GM18907 (cell line): Measurements from ENCODE around the gene GRIA4.
A peak's percentile ranks its signal among the peaks of the same experiment; 100 is the strongest.
"Not testable (repeated sequence)": the region's sequence is repeated elsewhere in the genome, so short reads cannot be mapped to it uniquely, and the experiment has no call there.

Experiments
- ATAC-seq: cut with Tn5 transposase; IDR thresholded peaks from one replicate; pipeline ENCODE4 v1.9.1; 2021; ENCODE audit warnings: mild to moderate bottlenecking, moderate library complexity; ENCODE audit not compliant: unreplicated experiment

GRIA4 gene

DNA sequence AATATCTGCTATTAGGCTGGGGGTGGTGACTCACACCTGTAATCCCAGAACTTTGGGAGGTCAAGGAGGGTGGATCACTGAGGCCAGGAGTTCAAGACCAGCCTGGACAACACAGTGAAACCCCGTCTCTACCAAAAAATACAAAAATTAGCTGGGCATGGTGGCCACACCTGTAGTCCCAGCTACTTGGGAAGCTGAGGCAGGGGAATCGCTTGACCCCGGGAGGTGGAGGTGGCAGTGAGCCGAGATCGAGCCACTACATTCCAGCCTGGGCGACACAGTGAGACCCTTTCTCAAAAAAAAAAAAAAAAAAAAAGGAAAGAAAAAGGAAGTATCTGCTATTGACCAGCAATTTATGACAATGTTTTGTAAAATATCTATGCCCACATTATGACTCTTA, 176.0 kb downstream of the GRIA4 start:
- not testable (repeated sequence) for ATAC-seq

DNA sequence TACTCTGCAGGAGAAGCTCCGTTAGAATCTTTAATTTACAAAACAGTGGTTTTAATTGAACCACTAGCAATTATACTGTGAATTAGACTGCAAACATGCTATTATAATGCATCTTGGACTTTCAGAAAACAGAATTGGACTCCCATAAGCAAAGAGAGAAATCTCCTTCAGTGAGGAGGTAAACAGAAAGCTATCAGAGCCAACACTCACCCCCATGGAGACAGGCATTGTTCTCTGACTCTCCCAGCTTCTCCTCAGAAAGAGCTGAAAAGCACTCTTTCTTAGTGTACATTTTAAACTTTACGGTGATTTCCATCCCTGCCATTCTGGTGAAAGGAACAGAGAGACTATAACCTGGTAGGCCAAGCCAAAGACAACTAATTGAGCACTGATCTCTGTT, 176.9 kb downstream of the GRIA4 start:
- ATAC-seq, result no peak

DNA sequence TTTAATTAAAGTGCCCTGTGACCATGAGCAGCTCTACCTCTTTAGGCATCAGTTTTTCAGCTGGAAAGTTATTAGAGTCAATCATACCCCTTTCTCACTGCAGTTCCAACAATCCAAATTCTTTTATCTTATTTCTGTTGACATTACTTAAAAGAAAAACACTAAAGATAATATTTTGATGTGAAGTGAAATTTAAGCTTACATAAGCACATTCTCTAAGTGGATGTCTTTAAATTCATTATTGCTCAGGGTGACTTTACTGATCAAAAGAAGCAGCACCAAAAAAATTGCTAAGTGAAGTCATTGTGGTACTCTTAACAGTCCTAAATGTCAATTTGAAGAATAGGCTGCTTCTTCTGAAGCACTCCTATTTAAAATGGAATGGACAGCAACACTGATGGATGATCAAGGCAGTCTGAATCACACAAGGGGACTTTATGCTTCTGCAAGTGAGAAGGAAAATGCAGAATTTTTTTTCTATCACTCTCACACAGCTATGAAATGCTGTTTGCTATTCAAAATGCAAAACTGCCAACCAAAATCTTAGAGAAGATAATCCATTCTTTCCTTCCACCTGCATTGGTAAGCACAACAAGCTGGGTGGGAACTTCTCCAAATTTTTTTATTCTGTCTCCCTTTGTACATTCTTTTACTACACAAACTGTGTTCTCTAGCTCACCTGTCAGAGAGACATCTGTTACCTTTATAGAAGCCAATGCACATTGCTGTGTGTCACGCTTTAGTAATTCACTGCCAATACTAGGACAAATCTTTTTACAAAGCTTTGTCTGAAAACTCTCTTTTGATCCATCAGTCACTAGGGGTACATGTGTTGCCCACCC, 179.9 kb downstream of the GRIA4 start:
- no peak for ATAC-seq

DNA sequence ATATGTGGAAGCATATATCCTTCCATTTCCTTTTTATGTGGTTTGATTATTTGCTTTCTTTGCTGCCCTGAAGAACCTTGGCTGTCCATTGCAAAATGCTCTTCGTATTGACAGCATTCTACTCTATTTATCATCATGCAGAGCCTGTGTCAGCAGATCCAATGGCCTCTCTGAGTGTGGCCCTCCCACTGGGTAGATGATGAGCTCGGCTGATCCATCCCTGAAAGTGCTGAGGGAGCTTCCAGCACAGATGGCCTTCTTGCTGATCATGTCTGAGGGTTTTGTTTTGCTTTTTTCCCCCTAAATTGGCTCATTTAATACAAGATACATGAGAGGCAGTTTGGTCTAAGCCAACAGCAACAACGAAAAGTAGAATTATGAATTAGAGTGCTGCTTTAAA, 181.0 kb downstream of the GRIA4 start:
- no peak for ATAC-seq

DNA sequence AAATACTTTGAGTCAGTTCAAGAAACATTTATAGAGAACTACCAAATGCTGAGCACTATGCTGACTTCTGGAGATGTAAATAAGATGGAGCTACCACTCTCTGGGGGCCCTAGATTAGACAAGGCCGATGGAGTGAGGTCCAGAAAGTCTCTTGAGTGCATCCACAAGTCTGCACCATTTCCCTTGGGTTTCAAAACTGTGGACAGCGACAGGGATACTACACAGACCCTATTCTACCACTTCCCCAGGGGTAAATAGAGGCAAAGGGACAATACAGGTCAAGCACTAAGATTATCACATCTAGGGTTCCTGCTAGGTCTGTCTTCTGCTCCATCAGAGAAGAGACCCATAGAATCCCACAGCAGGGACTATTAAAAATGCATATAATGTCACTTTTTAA, 183.2 kb downstream of the GRIA4 start:
- no peak for ATAC-seq

DNA sequence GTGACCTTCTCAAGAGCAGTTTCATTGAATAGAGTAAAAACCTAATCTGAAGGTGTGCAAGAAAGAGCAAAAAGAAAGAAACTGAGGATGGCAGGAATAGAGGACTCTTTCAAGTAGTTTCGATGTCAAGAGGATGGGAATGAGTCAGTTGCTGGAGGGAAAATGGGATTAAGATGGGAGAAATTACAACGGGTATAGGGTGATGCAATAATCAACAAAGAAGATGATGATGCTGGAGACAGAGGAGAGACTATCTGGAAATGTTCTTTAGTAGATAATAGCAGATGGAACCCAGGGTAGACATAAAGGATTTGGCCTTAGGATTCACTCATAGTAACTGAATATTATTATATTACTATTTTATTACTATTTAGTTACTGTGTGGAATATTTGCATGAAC, 189.4 kb downstream of the GRIA4 start:
- no peak for ATAC-seq

DNA sequence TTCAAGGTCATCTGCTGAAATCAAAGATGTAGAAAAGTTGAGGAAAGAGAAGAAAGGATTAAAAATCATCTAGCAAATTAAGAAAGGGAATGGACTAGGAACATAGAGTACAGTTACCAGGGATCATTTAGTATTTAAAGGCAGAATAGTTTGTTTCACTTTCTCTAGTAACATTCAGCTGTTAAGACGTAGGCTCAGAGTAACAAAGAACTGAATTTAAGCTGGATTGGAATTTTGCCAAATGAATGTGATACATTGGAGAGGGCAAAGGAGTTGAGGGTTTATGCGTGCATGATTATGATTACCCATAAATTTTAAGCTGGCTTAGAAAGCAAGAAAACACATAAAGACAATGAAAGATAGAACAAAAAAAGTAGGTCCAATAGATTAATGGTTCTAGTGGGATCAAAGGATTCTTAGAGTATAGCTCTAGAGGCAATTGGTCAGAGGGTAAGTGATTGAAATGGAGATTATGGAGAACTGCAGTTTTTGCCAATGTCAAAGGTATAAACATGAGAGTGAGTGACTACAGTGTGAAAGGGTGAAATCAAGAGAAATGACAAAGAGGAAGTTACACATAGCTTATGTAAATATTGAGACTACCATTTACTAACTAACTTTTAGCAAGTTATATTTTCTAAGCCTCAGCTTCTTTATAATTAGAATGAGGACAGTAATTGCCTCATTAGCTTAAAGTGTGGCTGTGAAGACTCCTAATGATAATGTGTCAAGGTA, 190.0 kb downstream of the GRIA4 start:
- no peak for ATAC-seq

DNA sequence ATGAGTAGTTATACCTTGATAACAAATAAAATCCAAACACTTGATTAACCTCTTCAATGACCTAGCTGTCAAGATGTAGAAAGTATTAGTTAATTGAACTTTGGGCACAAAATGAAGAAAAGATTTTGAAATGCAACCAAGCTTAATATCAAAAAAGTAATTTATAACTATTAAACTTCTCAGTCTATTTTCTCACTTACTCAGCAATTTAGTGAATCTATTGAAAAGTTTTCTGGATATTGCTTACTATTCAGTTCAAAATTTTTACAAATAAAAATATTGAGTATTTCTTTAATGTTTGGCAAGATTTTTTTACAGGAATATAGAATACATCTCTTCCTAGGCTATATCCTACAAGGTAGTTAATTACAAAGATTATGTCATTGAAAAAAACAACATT, 192.5 kb downstream of the GRIA4 start:
- no peak for ATAC-seq

DNA sequence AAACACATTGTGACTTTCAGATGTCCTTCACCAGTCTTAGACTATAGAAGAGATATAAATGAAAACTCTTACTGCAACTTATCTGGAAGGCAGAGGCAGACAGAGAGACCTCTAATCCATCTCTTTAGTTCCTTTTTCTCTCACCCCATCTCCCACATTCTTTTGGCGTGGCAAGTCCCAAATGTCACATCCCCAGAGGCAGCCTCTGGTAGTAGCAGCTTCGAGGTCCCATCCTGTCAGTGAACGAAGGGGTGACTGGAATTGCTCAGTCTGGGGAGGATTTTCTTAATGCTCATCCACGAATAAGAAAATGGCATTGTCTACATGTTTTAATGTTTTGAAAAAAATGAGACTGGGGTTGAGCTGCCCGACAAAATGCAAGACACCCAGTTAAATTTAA, 201.4 kb downstream of the GRIA4 start:
- ATAC-seq, result no peak

DNA sequence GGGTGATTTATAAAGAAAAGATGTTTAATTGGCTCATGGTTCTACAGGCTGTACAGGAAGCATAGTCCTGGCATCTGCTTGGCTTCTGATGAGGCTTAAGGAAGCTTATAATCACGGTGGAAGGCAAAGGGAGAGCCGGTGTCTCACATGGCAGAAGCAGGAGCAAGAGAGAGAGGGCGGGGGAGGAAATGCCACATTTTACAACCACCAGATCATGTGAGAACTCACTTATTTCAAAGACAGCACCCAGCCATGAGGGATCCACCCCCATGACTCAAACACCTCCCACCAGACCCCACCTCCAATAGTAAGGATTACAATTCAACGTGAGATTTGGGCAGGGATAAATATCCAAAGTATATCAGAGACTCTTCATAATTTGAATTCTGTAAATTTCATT, 211.5 kb downstream of the GRIA4 start:
- no peak for ATAC-seq

DNA sequence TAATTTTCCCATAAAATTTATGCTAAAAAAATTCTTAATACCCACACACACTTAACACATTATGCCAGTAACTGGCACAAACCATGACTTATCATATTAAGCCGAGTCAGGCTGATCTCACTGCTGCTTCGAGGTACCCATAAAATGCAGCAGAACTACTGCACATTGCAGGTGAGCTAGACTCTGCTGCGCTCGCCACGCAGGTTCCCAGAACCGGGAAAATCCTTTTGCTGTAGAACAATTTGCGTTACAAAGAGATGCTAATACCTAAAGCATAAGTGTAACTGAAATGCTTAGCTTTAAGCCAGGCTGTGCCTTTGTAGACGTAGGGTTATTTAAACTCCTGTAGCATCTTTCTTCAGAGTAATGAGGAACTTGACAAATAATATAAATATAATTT, 211.9 kb downstream of the GRIA4 start:
- ATAC-seq, result no peak

DNA sequence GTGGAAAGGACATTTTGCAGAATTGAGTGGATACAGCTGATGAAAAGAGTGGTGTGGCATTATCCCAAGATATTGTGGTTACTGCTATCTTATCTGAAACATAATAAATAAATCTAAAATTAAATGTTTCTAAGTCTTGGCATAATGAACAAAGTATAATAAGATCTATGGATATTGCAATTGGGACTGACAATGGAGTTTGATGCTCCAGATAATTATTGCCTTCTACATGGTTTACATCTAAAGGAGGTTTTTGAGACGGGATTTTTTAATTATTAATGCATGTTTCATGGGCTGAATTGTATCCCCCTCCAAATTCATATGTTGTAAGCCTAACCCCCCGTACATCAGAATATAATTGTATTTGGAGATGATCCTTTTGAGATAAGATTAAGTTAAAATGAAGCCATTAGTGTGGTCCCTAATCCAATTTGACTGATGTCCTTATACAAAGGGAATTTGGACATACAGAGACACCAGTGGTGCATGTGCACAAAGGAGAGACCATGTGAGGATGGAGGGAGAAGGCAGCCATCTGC, 213.7 kb downstream of the GRIA4 start:
- ATAC-seq, result no peak

DNA sequence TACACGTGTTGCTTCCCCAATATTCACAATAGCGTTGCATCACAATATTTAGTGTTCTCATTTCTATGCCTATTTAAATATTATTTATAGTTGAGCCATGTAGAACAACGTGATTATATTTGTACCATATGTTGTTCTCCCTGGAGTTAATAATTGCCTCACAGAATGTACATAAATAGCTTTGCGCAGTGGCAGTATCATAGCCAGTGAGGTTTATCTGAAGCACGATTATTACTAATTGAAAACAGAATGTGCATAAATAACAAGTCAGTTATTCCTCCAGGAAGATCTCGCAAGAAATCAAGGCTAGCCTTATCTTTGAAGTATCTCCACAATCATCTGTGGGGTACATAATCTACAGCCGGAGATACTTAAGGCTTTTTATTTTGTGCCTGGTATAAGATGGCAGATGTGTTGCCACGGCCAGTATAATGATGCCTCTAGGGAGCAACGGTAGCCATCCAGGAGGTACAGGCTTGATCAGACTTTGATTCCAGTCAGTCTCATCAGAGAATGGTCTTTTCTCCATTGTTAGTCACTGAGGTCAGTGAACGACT, 214.7 kb downstream of the GRIA4 start:
- no peak for ATAC-seq

DNA sequence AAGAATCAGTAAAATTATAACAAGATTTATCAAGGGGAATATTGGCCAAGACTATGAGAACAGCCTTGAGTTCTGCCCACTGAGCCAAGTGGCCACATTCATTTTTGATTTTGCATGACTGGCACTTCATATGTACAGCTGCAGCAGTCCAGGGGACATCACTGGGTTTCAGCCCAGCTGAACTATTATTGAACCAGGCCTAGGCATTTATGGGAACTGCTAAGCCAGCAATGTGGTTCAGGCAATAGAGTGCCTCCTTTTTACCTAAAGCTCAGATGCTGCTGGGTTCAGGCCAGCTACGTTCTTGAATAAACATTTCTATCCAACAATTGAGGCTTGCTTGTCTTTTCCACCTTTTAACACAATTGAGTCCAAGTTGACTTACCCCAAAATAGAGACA, 215.3 kb downstream of the GRIA4 start:
- no peak for ATAC-seq

DNA sequence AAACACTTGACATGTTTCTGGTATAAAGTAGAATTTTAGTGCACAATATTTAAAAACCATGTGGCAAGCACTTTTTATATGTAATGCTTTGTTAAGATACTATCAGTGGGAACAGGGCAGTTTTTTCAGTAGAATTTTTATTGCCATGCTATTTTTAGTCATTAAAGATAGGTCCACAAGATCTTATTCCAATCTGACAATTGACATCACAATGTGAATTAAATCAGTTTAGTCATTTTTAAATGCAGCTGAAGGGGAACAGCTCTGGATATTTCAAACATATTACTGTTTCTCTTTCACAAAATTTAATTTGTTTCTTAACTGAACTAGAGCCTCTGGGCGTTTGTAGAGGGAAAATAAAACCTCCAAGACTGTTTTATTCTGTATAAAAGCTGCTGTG, 218.0 kb downstream of the GRIA4 start:
- ATAC-seq, result no peak

DNA sequence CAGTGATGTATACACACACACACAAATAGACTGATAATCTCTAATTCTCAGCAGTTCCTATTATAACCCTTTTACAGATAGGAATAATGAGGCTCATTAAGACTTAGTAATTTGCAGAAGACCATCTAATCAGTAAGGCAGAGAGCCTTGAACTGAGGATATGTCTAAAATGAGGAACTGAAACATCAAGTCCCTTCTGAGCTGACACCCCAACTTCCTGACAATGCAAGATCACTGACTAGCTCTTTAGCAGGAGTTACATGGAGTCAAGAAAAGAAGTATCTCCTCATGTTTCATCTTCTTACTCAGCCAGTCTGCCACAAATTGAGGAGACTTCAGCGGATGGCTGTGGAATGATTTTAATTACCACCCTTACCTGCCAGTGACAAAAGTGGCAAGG, 219.2 kb downstream of the GRIA4 start:
- peak; percentile 99 for ATAC-seq

DNA sequence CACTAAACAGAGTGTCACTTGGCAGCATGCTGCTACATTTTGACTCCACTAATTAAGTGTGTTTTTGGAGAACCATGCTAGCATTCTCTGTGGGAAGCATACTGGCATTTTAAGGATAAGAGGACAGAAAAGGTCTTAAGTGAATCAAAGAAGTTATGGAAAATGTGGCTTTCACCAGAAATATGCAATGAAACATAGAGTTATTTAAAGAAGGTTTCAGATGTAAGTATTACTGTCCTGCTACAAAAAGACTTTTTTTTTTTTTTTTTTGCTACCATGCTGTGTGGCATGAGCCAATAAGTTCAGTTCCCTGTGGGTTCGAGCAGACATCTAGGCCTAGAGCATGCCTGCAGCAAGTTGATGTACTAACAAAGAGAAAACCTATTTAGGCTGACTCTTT, 224.6 kb downstream of the GRIA4 start:
- ATAC-seq, result no peak

DNA sequence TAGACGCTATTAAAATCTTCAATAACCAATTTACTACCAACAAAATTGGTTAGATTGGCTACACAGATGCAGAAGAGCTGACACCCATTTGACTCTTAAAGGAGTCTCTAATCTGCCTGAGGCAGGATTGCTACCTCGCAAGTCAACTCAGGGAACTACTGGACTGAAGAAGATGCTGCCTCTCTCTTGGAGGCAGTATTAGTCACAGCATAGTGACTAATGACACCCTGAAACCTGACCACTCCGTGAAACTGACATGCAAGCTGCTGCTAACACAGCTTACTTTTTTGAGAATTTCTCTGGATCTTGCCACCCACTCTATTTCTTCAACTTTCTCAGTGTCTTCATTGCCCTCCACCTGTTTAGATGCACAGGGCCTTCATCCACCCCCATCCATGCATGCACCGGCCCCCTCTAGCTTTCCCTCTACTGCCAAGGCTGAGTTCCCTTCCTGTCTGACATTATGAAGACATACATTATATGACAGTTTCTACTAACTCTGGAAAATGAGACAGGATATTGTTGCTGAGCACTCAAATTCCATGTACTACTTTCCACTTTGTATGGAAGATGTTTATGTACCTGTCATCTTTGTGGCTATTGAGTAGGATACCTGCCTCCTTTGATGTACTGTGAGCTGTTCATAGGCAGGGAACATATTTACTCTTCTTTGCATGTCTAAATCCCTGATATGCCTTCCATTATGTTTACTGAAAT, 229.0 kb downstream of the GRIA4 start:
- ATAC-seq, result no peak

DNA sequence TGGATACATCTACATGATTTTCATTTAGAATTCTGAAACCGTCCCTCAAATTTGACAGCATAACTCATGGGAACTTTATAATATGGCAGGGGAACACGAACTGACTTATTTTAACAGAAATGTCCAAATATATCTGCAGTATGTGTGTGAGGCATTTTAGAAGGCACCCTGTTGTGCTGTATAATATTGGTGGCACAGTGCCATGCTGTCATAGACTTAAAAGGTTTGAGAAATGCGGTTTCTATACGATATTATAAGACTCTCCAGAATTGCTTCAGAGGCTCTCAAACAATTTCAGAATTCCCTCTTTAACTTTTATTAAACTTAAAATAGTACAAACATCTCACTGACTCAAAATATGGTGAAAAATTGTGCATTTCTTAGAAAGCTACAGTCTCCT, 230.5 kb downstream of the GRIA4 start:
- no peak for ATAC-seq

DNA sequence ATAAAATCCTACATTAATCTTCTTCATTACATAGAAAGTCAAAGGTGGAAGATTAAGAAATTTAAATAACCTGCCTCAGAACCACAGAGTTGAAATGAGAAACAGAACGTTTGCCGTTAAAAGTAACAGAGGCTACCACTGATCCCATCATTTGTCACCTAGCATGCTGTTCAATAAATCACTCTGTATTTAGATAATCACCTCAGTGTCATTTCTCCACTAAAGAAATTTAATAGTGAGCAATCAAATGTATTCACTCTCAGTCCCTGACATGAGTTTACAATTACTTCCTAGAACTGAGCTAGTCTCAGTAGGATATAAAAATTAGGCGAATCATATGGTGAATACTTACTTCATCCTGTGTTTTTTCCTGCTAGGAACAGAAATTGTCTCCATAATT, 242.5 kb downstream of the GRIA4 start:
- no peak for ATAC-seq

DNA sequence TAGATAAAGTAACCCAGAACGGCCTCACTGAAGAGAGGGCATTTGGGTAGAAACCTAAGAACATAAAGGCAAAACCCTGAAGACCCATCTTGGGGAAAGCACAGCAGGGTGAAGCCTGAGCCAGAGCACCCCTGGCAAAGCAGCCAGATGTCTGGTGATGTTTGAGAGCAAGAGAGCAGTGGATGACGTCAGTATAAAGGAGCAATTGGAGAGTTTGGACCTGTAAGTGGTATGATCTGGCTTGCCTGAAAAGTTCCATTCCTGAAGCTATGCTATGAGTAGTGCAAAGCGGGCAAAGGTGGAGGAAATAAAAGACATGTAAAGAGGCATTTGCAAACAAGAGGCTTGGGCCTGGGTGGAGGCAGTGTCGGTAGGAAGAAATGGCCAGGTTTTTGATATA, 244.4 kb downstream of the GRIA4 start:
- ATAC-seq, result no peak
